Measurements from ENCODE around the gene PLCXD3.

Gene PLCXD3

GRCh38 chr5:41412496-41412895, 97.9 kb downstream of the PLCXD3 start:
- no peak for DNase-seq

GRCh38 chr5:41410737-41411136, 99.7 kb downstream of the PLCXD3 start:
- DNase-seq, result no peak

DNA sequence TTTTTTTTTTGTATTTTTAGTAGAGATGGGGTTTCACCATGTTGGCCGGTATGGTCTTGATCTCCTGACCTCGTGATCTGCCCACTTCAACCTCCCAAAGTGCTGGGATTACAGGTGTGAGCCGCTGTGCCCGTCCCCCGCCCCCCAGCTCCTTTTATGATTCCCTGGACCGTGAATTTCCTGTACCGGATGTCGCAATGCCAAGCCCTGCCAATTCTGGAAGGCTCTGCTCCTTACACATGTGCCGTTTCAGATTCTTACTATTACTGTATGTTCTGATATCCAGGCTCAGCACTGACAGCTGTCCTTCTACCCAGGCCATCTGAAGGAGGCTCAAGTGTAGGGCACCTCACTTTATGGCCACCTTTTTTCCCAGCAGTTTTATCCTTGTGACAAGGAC, 100.1 kb downstream of the PLCXD3 start:
- DNase-seq, result no peak

- DNase-seq, result no peak
These were observed 101.5 kb downstream of the PLCXD3 start for GRCh38 chr5:41408676-41409443.

GRCh38 chr5:41406936-41407335, 103.5 kb downstream of the PLCXD3 start:
- no peak for DNase-seq

GRCh38 chr5:41406424-41406823, 104.0 kb downstream of the PLCXD3 start:
- DNase-seq, result no peak

- DNase-seq, result no peak
These were observed 105.6 kb downstream of the PLCXD3 start for GRCh38 chr5:41404757-41405156.

GRCh38 chr5:41403846-41404245, 106.6 kb downstream of the PLCXD3 start:
- no peak for DNase-seq

DNA sequence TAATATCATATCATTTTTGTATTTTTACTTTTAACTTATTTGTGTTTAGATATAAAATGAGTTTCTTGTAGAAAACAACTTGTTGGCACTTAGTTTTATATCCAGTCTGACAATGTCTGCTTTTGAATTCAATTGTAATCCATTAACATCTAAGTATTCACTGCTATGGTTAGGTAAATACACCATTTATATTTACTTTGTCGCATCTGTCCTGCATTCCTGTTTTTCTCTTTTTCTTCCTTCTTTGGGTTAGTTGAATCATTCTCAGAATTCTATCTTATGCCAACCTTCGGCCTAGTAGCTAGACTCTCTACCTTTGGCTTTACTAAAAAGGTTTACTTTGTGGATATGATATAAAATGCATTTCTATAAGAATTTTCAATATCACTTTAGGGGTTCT, 107.6 kb downstream of the PLCXD3 start:
- no peak for DNase-seq

GRCh38 chr5:41399839-41400238, 110.6 kb downstream of the PLCXD3 start:
- no peak for DNase-seq

GRCh38 chr5:41392016-41392415, 118.4 kb downstream of the PLCXD3 start:
- no peak for DNase-seq

GRCh38 chr5:41374631-41375030, 135.8 kb downstream of the PLCXD3 start:
- DNase-seq, result no peak

DNA sequence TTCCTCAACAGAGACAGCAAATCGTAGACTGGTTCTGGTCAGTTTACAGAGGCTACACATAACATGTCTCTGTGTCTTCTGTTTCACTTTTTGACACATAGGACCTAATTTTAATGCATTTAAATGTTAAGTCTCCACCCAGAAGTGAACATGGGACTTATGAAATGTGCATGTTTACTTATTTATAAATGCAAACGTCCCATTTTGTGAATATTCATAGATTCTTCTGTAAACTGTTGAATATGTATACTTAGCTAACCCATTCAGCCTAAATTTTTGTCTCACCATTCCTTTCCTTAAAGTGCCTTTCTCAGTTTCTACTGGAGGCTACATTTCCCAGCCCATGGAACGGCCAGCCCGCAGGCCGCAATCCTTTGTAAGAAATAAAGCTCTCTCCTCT, 137.2 kb downstream of the PLCXD3 start:
- no peak for DNase-seq

DNA sequence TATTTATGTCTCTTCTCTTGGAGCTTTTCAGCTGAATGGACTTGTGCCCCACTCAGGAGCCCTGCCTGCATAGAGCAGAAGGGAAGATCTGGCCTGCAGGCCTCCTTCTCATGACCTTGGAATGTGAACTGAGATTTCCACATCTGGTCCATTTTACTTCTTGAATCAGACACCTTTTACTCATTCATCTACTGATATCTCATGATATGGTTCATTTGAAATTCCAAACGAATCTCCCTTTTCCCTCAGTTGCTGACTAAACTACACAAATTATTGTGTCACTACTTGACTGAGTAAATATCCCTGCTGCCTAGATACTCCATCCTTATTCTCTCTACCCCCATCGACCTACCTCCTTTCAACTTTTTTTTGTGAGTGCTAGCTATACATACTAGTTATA, 138.7 kb downstream of the PLCXD3 start:
- no peak for DNase-seq

DNA sequence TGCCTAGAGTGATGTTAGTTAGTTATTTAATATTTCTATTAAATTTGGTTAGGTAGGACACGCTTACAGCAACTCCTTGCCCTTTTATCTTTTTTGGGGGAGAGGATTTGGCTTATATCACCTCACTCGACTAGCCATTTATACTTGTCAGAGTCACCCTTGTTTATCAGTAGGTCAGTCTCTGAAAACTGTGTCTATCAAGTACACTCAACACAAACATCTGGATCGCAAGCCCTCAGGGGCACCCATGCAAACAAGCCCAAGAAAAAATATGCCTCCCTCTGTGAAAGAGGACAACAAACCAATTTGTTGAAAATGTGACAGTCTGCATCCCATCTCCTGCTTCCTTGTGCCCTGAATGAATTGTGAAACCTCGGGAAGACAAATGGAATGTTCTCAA, 139.9 kb downstream of the PLCXD3 start:
- no peak for DNase-seq

DNA sequence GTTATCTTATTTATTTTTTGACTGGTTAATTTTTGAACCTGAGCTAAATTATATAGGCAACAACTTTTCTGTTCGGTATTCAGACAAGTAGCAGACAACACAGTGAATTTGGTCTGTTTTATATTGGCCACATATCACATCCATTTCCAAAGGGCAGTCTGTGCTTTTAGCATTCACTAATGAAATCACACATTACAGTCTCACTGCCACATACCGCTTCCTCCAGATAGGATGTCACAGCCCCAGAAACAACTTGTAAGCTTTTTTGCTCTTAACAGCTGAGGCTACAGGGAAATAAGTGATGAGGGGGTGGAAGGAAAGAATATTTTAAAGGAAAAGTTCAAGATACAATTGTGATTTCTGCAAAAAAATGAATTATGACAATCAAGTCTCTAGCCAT, 140.6 kb downstream of the PLCXD3 start:
- no peak for DNase-seq

DNA sequence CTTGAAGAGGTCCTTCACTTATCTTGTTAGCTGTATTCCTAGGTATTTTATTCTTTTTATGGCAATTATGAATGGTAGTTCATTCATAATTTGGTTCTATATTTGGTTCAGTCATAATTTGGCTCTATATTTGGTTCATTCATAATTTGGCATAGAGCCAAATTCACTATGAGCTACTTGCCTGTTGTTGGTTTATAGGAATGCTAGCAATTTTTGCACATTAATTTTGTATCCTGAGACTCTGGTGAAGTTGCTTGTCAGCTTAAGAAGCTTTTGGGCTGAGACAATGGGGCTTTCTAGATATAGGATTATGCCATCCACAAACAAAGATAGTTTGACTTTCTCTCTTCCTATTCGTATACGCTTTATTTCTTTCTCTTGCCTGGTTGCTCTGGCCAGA, 142.2 kb downstream of the PLCXD3 start:
- DNase-seq, result no peak

DNA sequence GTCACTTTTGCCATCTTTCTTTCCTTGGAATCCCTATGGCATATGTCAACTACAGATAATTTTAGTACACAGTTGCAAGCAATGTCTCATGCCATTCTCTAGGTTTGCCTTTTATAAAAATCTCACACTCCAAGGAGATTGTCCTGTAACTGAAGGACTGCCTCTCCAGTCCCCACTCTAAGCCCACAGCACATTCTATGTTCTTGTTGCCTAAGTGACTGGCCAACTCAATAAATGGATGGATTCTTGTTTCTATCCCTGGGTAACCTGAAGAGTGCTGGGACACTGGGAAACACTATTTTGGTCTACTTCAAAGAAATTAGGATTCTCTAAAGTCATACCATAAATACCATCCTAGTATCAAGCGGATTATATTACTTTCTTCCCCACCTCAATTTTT, 145.0 kb downstream of the PLCXD3 start:
- no peak for DNase-seq

DNA sequence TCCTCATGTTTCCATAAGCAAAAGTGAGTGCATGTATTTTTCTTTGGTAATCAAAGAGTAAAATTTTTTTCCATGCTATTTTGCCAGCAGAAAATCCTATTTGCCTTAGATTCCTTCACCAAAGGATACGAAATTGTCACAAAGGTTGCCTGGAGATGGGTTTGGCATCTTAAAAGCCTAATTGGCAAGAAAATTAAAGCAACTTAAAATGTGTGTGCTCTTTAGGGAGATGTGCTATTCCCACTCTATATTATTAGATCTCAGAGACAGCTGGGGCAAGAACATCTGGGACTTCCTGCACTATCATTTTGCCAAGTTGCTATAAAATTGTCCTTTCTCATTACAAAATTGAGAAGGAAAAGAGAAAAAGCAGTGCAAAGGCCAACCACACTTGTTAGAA, 146.1 kb downstream of the PLCXD3 start:
- DNase-seq, result no peak

DNA sequence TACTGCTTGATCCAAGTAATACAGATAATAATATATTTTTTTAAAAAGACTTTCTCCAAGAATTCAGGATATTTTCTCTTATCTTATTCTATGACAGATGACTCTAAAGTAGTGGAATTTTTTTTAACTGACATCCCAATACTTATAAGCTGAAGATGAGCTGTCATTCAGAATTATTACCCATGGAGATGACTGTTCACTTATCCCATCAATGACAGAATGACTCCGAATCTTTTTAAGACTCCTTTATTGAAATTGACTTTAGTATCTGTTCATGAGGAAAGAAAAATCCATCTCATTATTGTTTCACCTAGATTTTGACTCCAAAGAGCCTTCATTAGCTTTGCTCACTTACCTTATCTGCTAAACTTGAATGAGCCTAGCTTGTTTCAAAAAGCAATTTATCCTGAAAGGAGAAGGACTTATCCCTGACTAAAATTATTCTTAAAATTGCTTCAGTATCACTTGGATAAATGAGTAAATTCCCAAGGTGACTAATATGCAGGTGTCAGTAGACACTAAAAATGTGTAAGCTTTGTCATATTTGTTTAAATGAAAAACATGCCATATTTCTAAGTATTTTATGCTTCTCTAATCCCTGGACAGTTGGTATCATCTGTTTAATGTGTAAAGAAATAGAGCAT, 146.9 kb downstream of the PLCXD3 start:
- DNase-seq, result no peak

- no peak for DNase-seq
These were observed 153.6 kb downstream of the PLCXD3 start for GRCh38 chr5:41356786-41357185.

DNA sequence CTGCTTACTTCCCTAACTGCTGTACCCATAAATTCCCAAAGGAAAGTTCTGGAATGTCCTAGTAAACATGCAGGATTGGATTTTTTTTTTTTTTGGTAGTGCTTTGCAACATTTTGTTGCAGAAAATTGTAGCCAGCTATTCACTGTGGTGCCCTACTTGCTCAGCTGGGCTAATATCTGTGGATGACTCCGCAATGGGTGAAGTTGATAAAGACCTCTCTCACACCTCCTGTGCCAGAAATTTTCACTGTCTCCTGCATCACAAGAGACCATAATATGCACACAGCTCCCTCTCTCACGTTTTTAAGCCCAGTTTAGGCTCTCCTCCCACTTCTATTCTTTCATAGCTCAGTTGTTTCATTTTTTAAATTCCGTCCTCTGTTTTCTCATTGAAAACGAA, 160.6 kb downstream of the PLCXD3 start:
- no peak for DNase-seq

DNA sequence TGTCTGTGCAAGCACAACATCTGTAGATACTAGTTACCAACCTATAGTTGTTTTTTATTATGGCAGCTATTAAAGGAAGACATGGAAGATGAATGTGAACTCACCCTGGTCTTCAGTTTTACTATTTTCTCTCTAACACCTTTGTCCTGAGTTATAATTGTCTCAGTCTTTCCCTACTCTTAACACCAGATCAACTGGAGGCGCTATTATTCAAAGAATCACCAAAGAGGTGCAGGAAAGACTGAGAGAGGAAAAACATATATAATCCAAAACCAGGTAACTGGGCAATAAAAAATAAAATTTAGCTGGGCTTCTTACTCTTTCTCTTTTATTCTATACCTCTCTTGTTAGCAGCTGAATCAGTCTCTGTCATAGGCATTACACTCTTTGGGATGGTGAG, 162.8 kb downstream of the PLCXD3 start:
- DNase-seq, result no peak

- no peak for DNase-seq
These were observed 163.8 kb downstream of the PLCXD3 start for GRCh38 chr5:41346609-41347008.

DNA sequence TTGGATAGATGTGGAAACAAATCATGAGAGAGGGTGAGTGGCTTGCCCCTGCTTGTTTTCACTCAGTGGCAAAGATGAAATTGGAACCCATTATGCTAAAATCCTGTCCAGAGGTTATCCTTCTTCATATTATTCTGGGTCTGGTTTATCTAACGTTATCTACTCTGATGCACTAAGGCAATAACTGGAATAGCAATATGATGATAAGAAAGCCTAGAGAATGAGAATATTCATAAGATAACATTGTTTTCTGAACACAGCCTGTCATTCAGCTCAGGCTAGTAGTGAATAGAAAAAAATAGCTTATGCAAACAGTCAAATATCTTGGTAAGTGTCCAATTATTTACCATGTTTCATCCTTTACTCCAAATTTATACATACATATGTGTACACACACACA, 165.1 kb downstream of the PLCXD3 start:
- no peak for DNase-seq

Data from NCI-H2081 (cell line).